ENCODE measurements around the gene GNAT1. TPM values are rescaled to one million over a fixed set of nuclear protein-coding genes. Genes with fewer than 3 reads are reported as not detected.
"Not testable (repeated sequence)": the region's sequence is repeated elsewhere in the genome, so short reads cannot be mapped to it uniquely, and the experiment has no call there.

Gene GNAT1
- polyA plus RNA-seq, 1 donor: not detected

DNA sequence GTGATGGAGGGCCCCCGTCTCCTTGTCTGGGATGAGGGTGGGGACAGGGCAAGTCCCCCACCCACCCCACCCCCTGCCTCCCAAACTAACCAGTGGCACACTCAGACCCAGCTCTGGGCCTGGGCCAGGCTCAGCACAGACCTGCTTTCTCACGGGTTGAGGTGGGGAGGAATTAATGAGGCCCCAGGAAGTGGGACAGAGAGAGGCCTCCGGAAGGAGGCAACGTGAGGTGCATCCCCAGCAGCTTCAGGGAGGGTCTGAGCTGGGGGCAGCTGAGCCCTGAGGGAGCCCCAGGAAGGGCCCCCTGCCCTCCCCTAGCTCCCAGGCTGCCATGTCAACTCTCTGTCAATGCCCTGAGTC lies 29.6 kb downstream of the GNAT1 start:
- Histone ChIP-seq H3K4me1 (ENCODE audit: control insufficient read depth, insufficient read depth, low read length) (peaks cover 25% of the 10 kb centered on the region), H3K4me3 (ENCODE audit: low read length) (no peak overlapping the region), H3K36me3 (ENCODE audit: control insufficient read depth, insufficient read depth, low read length) (no peaks in the 10 kb centered on the region), H3K27ac (ENCODE audit: low read length) (no peak overlapping the region), H3K9me3 (ENCODE audit: control insufficient read depth, low read depth, low read length) (no peaks in the 10 kb centered on the region), H3K27me3 (ENCODE audit: control insufficient read depth, insufficient read depth, low read length) (peaks cover 3% of the 10 kb centered on the region)
- DNase-seq: no peak
- no CpG with 5 or more reads among the region's 4 CpGs for WGBS (ENCODE audit: insufficient coverage, low lambda C conversion rate)

- no CpG with 5 or more reads among the region's 12 CpGs for WGBS (ENCODE audit: insufficient coverage, low lambda C conversion rate)
- peak in 1 of 2 donors; percentile 76 for DNase-seq
- no peak overlapping the region for H3K27ac ChIP-seq (ENCODE audit: low read length)
Measured at GRCh38 chr3:50221411-50222168, 30.2 kb downstream of the GNAT1 start.

DNA sequence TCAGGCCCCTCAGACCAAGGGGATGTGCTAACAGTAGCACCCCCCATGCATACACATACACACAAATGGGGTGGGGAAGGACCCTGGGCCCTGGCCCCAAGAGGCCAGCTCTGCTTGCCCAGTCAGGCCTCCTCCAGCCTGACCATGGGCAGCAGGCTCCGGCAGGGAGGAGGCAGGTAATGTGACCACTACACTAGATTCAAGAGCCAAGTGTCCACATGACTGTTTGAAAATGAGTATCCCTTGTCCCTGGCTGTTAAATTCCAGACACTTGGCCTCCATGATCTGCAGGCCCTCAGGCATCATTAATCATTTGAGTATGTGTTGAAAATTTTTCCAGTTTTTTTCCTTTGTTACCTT lies 30.7 kb downstream of the GNAT1 start:
- H3K9me3 ChIP-seq (ENCODE audit: control insufficient read depth, low read depth, low read length): no peaks in the 10 kb centered on the region
- H3K27ac ChIP-seq (ENCODE audit: low read length): no peak overlapping the region
- no peaks in the 10 kb centered on the region for H3K36me3 ChIP-seq (ENCODE audit: control insufficient read depth, insufficient read depth, low read length)
- H3K27me3 ChIP-seq (ENCODE audit: control insufficient read depth, insufficient read depth, low read length): peaks cover 6% of the 10 kb centered on the region
- no peak for DNase-seq
- no peak overlapping the region for H3K4me3 ChIP-seq (ENCODE audit: low read length)
- H3K4me1 ChIP-seq (ENCODE audit: control insufficient read depth, insufficient read depth, low read length): peaks cover 34% of the 10 kb centered on the region
- no CpG with 5 or more reads among the region's 1 CpG for WGBS (ENCODE audit: insufficient coverage, low lambda C conversion rate)

More at GRCh38 chr3:50221411-50222168, 30.2 kb downstream of the GNAT1 start:
- no peaks in the 10 kb centered on the region for H3K9me3 ChIP-seq (ENCODE audit: control insufficient read depth, low read depth, low read length)
- no peaks in the 10 kb centered on the region for H3K36me3 ChIP-seq (ENCODE audit: control insufficient read depth, insufficient read depth, low read length)
- peaks cover 6% of the 10 kb centered on the region for H3K27me3 ChIP-seq (ENCODE audit: control insufficient read depth, insufficient read depth, low read length)
- no peak overlapping the region for H3K4me3 ChIP-seq (ENCODE audit: low read length)
- peaks cover 29% of the 10 kb centered on the region for H3K4me1 ChIP-seq (ENCODE audit: control insufficient read depth, insufficient read depth, low read length)

- DNase-seq: no peak
- Histone ChIP-seq H3K9me3 (ENCODE audit: control insufficient read depth, low read depth, low read length) (no peaks in the 10 kb centered on the region), H3K27ac (ENCODE audit: low read length) (no peak overlapping the region), H3K36me3 (ENCODE audit: control insufficient read depth, insufficient read depth, low read length) (no peaks in the 10 kb centered on the region), H3K27me3 (ENCODE audit: control insufficient read depth, insufficient read depth, low read length) (peaks cover 6% of the 10 kb centered on the region), H3K4me1 (ENCODE audit: control insufficient read depth, insufficient read depth, low read length) (peaks cover 35% of the 10 kb centered on the region), H3K4me3 (ENCODE audit: low read length) (no peak overlapping the region)
- no CpG with 5 or more reads among the region's 5 CpGs for WGBS (ENCODE audit: insufficient coverage, low lambda C conversion rate)
Measured at GRCh38 chr3:50224639-50225038, 33.2 kb downstream of the GNAT1 start.

DNA sequence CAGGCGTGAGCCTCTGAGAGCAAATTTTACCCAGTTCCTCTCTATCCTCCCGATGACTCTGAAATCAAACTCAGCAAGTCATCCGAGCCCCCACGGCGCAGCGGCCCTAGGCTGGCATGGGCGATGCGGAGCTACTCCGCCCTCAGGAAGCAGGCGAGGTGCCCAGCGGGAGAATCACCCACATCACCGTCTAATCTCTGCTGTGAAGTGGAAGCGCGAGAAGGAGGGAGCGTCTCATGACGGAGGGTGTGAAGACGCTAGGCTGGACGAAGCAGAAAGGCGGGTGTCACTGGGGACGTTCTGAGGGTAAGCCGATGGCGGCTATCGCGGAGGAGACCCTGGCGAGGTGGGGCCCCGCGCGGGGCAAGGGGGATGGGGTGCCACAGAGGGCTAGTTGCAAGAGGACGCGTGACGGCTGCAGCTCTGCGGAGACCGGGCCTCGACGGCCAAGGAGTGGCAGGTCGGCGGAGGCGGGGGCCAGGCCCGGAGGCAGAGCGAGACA lies 35.5 kb downstream of the GNAT1 start:
- no CpG with 5 or more reads among the region's 40 CpGs for WGBS (ENCODE audit: insufficient coverage, low lambda C conversion rate)
- no peaks in the 10 kb centered on the region for H3K9me3 ChIP-seq (ENCODE audit: control insufficient read depth, low read depth, low read length)
- H3K27me3 ChIP-seq (ENCODE audit: control insufficient read depth, insufficient read depth, low read length): peaks cover 6% of the 10 kb centered on the region
- no peak for DNase-seq
- H3K36me3 ChIP-seq (ENCODE audit: control insufficient read depth, insufficient read depth, low read length): no peaks in the 10 kb centered on the region
- H3K27ac ChIP-seq (ENCODE audit: low read length): no peak overlapping the region
- peak overlapping the region; percentile 46 for H3K4me3 ChIP-seq (ENCODE audit: low read length)
- H3K4me1 ChIP-seq (ENCODE audit: control insufficient read depth, insufficient read depth, low read length): peaks cover 13% of the 10 kb centered on the region

GRCh38 chr3:50227390-50228183 lies 36.2 kb downstream of the GNAT1 start:
- WGBS (ENCODE audit: insufficient coverage, low lambda C conversion rate): 4% methylated on average over 4 of the region's 51 CpGs
- peak overlapping the region; percentile 74 for H3K4me3 ChIP-seq (ENCODE audit: low read length)
- peak; percentile 95 for DNase-seq
- no peaks in the 10 kb centered on the region for H3K9me3 ChIP-seq (ENCODE audit: control insufficient read depth, low read depth, low read length)
- peaks cover 13% of the 10 kb centered on the region for H3K4me1 ChIP-seq (ENCODE audit: control insufficient read depth, insufficient read depth, low read length)
- H3K36me3 ChIP-seq (ENCODE audit: control insufficient read depth, insufficient read depth, low read length): no peaks in the 10 kb centered on the region
- H3K27ac ChIP-seq (ENCODE audit: low read length): peak overlapping the region; percentile 69
- peaks cover 6% of the 10 kb centered on the region for H3K27me3 ChIP-seq (ENCODE audit: control insufficient read depth, insufficient read depth, low read length)

DNA sequence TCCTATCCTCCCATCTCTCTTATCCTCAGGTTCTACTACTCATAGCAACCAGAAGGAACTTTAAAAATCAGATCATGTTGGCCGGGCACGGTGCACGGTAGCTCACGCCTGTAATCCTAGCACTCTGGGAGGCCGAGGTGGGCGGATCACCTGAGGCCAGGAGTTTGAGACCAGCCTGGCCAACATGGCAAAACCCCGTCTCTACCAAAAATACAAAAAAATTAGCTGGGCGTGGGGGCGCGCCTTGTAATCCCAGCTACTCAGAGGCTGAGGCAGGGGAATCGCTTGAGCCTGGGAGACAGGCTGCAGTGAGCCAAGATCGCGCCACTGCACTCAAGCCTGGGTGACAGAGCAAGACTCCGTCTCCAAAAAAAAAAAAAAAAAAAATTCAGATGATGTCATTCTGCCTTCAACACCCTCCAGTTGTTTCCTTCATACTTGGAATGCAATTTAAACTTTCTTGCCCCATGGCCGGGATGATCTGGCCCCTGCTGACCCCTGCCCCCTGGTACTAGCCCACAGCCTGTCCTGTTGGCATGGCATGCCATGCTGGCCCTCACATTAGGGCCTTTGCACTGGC lies 36.9 kb downstream of the GNAT1 start:
- H3K4me3 ChIP-seq (ENCODE audit: low read length): peak overlapping the region; percentile 74
- H3K9me3 ChIP-seq (ENCODE audit: control insufficient read depth, low read depth, low read length); DNase-seq; H3K36me3 ChIP-seq (ENCODE audit: control insufficient read depth, insufficient read depth, low read length); H3K27me3 ChIP-seq (ENCODE audit: control insufficient read depth, insufficient read depth, low read length): not testable (repeated sequence)
- H3K4me1 ChIP-seq (ENCODE audit: control insufficient read depth, insufficient read depth, low read length): peaks cover 13% of the 10 kb centered on the region
- peak overlapping the region; percentile 69 for H3K27ac ChIP-seq (ENCODE audit: low read length)
- whole genome bisulfite sequencing (ENCODE audit: insufficient coverage, low lambda C conversion rate): no CpG with 5 or more reads among the region's 15 CpGs

GRCh38 chr3:50229490-50229889 lies 38.1 kb downstream of the GNAT1 start:
- no peak overlapping the region for H3K27ac ChIP-seq (ENCODE audit: low read length)

DNA sequence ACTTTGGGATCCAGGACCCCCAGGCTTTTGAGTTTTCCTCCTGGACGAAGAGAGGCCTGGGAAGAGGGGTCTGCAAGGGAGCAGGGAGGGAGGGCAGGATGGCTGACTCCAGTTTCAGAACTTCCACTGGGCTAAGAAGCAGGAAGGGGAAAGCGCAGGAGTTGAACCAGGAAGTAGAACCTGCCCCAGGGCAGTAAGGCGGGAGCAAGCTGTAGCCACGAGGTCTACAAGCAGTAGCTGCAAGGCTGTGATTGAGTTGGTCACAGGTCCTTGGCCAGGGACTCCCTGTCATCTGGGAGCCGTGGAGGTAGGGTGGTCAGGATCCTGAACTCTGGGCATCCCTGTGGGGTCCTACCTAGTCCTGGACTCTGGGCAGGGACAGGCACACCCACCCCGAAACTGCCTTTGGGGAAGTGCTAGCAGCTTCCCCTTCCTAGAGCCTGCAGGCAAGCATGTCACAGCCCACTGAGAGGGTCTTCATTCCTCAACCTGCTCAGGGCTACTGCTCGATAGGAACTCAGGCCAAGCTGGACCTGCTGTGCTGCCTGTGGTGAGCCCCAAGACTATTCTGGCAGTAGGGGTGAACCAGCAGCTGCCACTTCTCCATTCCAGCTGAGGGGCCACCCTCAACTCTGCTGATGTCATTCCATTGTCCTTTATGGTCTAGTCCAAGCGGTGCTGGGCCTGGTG lies 38.8 kb downstream of the GNAT1 start:
- no peaks in the 10 kb centered on the region for H3K9me3 ChIP-seq (ENCODE audit: control insufficient read depth, low read depth, low read length)
- no peaks in the 10 kb centered on the region for H3K36me3 ChIP-seq (ENCODE audit: control insufficient read depth, insufficient read depth, low read length)
- H3K4me1 ChIP-seq (ENCODE audit: control insufficient read depth, insufficient read depth, low read length): peaks cover 16% of the 10 kb centered on the region
- no peak for DNase-seq
- peaks cover 3% of the 10 kb centered on the region for H3K27me3 ChIP-seq (ENCODE audit: control insufficient read depth, insufficient read depth, low read length)
- H3K27ac ChIP-seq (ENCODE audit: low read length): no peak overlapping the region
- WGBS (ENCODE audit: insufficient coverage, low lambda C conversion rate): no CpG with 5 or more reads among the region's 8 CpGs
- H3K4me3 ChIP-seq (ENCODE audit: low read length): no peak overlapping the region

More at GRCh38 chr3:50229490-50229889, 38.1 kb downstream of the GNAT1 start:
- H3K4me3 ChIP-seq (ENCODE audit: low read length): no peak overlapping the region
- DNase-seq: no peak
- WGBS (ENCODE audit: insufficient coverage, low lambda C conversion rate): no CpG with 5 or more reads among the region's 3 CpGs
- no peaks in the 10 kb centered on the region for H3K36me3 ChIP-seq (ENCODE audit: control insufficient read depth, insufficient read depth, low read length)
- H3K4me1 ChIP-seq (ENCODE audit: control insufficient read depth, insufficient read depth, low read length): peaks cover 13% of the 10 kb centered on the region
- peaks cover 6% of the 10 kb centered on the region for H3K27me3 ChIP-seq (ENCODE audit: control insufficient read depth, insufficient read depth, low read length)
- H3K9me3 ChIP-seq (ENCODE audit: control insufficient read depth, low read depth, low read length): no peaks in the 10 kb centered on the region

GRCh38 chr3:50230794-50231125 lies 39.4 kb downstream of the GNAT1 start:
- peaks cover 3% of the 10 kb centered on the region for H3K27me3 ChIP-seq (ENCODE audit: control insufficient read depth, insufficient read depth, low read length)
- no CpG with 5 or more reads among the region's 4 CpGs for whole genome bisulfite sequencing (ENCODE audit: insufficient coverage, low lambda C conversion rate)
- H3K9me3 ChIP-seq (ENCODE audit: control insufficient read depth, low read depth, low read length): no peaks in the 10 kb centered on the region
- no peak overlapping the region for H3K4me3 ChIP-seq (ENCODE audit: low read length)
- H3K36me3 ChIP-seq (ENCODE audit: control insufficient read depth, insufficient read depth, low read length): no peaks in the 10 kb centered on the region
- H3K4me1 ChIP-seq (ENCODE audit: control insufficient read depth, insufficient read depth, low read length): peaks cover 15% of the 10 kb centered on the region
- H3K27ac ChIP-seq (ENCODE audit: low read length): no peak overlapping the region
- DNase-seq: no peak

Data from large intestine (tissue), 3 donors.